HG02973 (cell line): Measurements from ENCODE around the gene PPP1R26.
"Not testable (repeated sequence)": the region's sequence is repeated elsewhere in the genome, so short reads cannot be mapped to it uniquely, and the experiment has no call there.

ENCODE experiments used
- ATAC-seq: cut with Tn5 transposase; IDR thresholded peaks from one replicate; pipeline ENCODE4 v1.9.1; 2021; ENCODE audit warnings: moderate library complexity; ENCODE audit not compliant: unreplicated experiment

Gene PPP1R26, protein sequence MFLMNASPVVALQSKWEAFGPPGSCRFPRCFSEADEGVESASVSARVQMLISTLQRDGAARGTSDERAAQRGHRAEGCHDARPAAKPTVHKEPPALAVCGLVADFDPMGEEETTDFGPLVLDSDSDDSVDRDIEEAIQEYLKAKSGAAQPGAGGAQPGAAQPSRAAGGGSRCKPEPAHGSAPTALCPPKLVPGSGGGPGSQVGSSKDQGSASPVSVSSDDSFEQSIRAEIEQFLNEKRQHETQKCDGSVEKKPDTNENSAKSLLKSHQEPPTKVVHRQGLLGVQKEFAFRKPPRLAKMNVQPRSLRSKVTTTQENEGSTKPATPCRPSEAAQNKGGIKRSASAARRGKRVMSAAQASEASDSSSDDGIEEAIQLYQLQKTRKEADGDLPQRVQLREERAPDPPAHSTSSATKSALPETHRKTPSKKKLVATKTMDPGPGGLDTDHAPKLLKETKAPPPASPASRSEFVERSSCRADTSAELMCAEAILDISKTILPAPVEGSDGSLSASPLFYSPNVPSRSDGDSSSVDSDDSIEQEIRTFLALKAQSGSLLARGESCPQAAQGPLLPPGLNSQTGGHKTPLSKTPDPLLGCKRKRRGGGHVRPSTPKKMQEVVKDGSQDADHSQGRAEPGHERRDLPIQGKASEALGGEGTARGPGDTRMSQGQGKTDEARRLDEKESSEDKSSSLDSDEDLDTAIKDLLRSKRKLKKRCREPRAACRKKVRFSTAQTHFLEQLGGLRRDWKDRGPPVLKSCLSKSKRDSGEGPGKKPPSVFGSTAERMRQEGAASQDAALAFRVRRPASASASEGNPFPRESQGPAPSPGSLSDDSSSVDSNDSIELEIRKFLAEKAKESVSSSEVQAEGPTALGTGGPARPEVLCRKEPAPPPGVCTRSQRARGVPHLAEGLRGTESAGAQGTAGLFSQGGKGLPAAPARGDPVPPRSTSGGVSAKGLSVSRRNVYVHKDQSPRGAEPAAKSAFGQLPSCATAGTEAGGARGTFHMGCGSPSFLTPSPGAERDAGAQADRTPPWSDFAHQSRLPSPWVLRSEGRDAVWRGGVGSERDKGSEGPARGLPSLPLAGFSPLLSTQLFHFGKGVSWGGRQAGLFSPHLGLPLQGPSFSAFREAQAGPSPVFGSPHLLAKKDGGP (N-terminal part only)

GRCh38 chr9:135479469-135480052, at the start of gene PPP1R26:
TSS of gene PPP1R26 (plus strand) at chr9:135479782. CDS start at chr9:135484511, 4,729 bp downstream.
- ATAC-seq = no peak

GRCh38 chr9:135437259-135437658, 42.3 kb upstream of the PPP1R26 start:
- ATAC-seq = no peak

DNA sequence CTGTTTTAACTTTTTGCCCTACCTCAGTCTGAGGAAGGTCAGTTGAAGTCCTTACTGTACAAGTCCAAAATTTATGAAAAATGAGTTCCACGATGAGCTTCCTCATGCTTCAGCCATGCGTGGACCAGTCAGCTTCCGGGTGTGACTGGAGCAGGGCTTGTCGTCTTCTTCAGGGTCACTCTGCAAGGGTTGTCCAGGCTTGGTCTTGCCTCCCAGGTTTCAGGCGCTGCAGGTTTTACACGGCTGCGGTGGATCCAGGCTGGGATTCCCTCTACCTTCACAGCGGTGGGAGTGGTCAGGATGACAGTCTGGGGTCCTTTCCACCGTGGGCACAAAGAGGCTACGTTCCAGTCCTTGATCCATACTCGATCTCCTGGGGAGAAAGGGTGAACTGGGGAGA, 41.9 kb upstream of the PPP1R26 start:
- ATAC-seq = not testable (repeated sequence)

DNA sequence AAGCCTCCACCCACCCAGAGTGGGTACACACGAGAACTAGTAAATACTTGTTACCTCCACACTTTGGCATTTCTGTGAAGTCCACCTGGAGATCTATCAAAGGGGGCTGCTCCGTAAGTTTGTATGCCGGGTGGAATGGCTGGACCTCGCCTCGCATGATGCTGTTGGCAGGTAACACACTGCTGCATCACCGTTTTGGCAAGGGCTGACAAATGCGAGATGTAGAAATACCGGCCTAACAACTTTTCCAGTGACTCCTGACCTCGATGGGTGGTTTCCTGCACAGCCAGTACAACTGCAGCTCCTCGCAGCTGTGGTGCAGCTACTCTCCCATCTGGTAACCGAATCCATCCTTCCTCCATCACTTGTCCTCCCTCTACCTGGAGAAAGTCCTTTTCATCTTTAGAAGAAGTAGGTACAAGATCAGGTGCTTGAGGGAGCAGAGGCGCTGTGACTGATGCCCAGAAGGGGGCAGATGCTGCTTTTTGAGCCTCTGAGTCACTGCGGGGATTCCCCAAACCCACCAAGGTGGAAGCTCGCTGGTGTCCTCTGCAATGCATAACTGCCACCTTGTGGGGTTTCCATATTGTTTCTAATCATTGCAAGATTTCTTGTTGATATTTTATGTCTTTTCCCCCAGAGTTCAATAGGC, 40.9 kb upstream of the PPP1R26 start:
- not testable (repeated sequence) for ATAC-seq

GRCh38 chr9:135439514-135439913, 40.1 kb upstream of the PPP1R26 start:
- ATAC-seq = not testable (repeated sequence)

- no peak for ATAC-seq
These were observed 39.7 kb upstream of the PPP1R26 start for GRCh38 chr9:135439916-135440315.

GRCh38 chr9:135440620-135441019, 39.0 kb upstream of the PPP1R26 start:
- no peak for ATAC-seq

GRCh38 chr9:135441105-135442071, 38.2 kb upstream of the PPP1R26 start:
- not testable (repeated sequence) for ATAC-seq

- no peak for ATAC-seq
These were observed 37.5 kb upstream of the PPP1R26 start for GRCh38 chr9:135442075-135442474.

DNA sequence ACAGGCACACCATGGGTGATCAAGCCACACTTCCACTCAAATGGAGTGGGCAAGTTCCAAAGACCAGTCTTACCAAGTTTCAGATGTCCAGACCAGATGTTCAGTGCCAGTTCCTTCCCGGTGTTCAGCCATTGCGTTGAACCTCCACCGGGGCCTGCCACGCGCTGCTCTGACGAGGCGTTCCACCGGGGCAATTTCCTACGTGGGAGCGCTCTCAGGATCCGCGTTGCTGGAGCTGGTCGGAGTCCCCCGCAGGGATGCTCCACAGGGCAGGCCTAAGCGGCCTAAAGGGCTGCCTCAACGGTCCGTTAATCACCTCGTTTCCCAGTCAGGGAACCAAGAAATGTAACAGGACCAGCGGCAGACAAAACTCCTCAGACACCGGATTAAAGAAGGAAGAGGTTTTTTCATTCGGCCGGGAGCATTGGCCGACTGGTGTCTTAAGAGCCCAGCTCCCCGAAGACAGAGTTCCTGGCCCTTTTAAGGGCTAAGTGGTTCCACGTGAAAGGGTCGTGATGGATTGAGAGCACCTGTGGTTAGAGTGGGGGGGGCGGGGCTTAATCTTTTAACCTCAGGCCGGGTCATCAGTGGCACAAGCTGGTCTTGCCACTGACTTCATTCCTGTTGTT, 35.7 kb upstream of the PPP1R26 start:
- no peak for ATAC-seq

GRCh38 chr9:135447126-135447525, 32.5 kb upstream of the PPP1R26 start:
- ATAC-seq = no peak

- ATAC-seq = no peak
These were observed 30.9 kb upstream of the PPP1R26 start for GRCh38 chr9:135448663-135449100.

DNA sequence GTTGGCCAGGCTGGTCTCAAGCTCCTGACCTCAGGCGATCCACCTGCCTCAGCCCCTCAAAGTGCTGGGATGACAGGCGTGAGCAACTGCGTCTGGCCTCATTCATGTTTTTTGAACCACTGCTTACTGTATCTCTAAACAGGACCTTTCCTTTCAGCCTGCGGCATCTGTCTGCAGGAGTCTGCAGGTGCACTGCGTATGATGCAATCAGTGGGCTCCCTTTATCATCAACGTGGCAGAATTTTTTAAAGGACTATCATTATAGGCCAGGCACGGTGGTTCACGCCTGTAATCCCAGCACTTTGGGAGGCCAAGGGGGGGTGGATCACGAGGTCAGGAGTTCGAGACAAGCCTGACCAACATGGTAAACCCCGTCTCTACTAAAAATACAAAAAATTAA, 30.1 kb upstream of the PPP1R26 start:
- ATAC-seq = not testable (repeated sequence)

GRCh38 chr9:135450956-135451355, 28.6 kb upstream of the PPP1R26 start:
- ATAC-seq = no peak

GRCh38 chr9:135451909-135452308, 27.7 kb upstream of the PPP1R26 start:
- ATAC-seq = not testable (repeated sequence)

GRCh38 chr9:135454737-135455136, 24.8 kb upstream of the PPP1R26 start:
- no peak for ATAC-seq

GRCh38 chr9:135455401-135456030, 24.1 kb upstream of the PPP1R26 start:
- ATAC-seq = no peak

DNA sequence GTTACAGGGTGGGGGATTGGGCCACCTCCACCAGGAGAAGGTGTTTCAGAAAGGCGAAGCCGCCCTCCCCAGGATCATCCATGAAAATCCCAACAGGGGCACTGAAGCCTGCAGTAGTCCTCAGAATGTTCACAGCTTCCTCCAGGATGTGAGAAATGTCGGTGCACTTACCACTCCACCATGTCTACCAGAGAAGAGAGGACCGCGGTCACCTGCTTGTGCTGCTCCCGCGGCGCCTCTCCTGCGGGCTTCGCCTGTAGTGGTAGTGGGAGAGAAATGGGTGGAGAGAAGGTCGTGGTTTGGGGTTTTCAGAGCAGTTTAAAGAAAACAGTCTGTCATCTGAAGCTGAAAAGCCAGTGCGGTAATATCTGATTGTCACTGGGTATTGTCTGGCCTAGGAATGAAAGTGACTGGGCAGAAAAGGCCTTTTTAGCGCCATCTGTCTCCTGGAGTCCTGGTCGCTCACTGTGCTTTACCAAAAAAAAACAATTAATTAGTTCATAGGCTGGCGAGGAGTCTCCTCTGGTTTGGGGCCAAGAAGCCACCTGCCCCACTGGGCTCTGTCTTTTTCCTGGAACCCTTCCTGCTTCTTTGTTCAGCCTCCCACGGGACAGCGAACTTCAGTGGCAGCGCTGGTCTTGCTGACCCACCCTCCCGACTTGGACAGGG, 23.0 kb upstream of the PPP1R26 start:
- ATAC-seq = no peak
